HEK293T (cell line): Measurements from ENCODE around the gene SMYD5.

ENCODE experiments used
- CTCF ChIA-PET: fragments of 350-600 bp; formaldehyde crosslinking; extraction: SDS; loops from one replicate; lab custom pipeline; 2021; ENCODE audit warnings: antibody characterized with exemption, inconsistent platforms; lab: Yijun Ruan, JAX
- POLR2A ChIA-PET: fragments of 350-600 bp; formaldehyde crosslinking; extraction: SDS; loops from one replicate; lab custom pipeline; 2020; ENCODE audit warnings: antibody characterized with exemption, inconsistent platforms; lab: Yijun Ruan, JAX
- DNase-seq: peaks from one replicate; pipeline ENCODE4 v3.0.0; 2012; ENCODE audit warnings: mixed read lengths; ENCODE audit errors: extremely low spot score
- ARNT ChIP-seq: fragments of 450-650 bp; IDR thresholded peaks from 2 replicates; pipeline ENCODE4 v1.6.1; 2017; ENCODE audit warnings: mild to moderate bottlenecking
- BHLHE40 ChIP-seq: fragments of 450-650 bp; IDR thresholded peaks from 2 replicates; pipeline ENCODE4 v1.6.1; 2016; ENCODE audit warnings: mild to moderate bottlenecking, moderate library complexity, borderline replicate concordance
- CTBP1 ChIP-seq: fragments of 450-650 bp; IDR thresholded peaks from 2 replicates; pipeline ENCODE4 v1.6.1; 2016; ENCODE audit warnings: borderline replicate concordance
- ELF4 ChIP-seq: fragments of 450-650 bp; IDR thresholded peaks from 2 replicates; pipeline ENCODE4 v1.6.1; 2017; ENCODE audit warnings: antibody characterized with exemption
- FOXA1 ChIP-seq: fragments of 450-650 bp; IDR thresholded peaks from 2 replicates; pipeline ENCODE4 v1.6.1; 2016; ENCODE audit warnings: mild to moderate bottlenecking
- FOXK2 ChIP-seq: fragments of 450-650 bp; IDR thresholded peaks from 2 replicates; pipeline ENCODE4 v1.6.1; 2016; ENCODE audit warnings: mild to moderate bottlenecking
- FOXM1 ChIP-seq: fragments of 450-650 bp; IDR thresholded peaks from 2 replicates; pipeline ENCODE4 v1.6.1; 2017; ENCODE audit warnings: mild to moderate bottlenecking, borderline replicate concordance
- HDGF ChIP-seq: fragments of 450-650 bp; IDR thresholded peaks from 2 replicates; pipeline ENCODE4 v1.6.1; 2017; ENCODE audit warnings: antibody characterized with exemption, borderline replicate concordance
- L3MBTL2 ChIP-seq: fragments of 450-650 bp; conservative IDR thresholded peaks from 2 replicates; pipeline ENCODE4 v1.6.1; 2016; ENCODE audit warnings: mild to moderate bottlenecking
- LEF1 ChIP-seq: fragments of 450-650 bp; IDR thresholded peaks from 2 replicates; pipeline ENCODE4 v1.6.1; 2017; ENCODE audit warnings: mild to moderate bottlenecking, borderline replicate concordance
- NFRKB ChIP-seq: fragments of 450-650 bp; IDR thresholded peaks from 2 replicates; pipeline ENCODE4 v1.6.1; 2016; ENCODE audit warnings: mild to moderate bottlenecking, moderate library complexity
- SP1 ChIP-seq: fragments of 450-650 bp; IDR thresholded peaks from 2 replicates; pipeline ENCODE4 v1.6.1; 2017
- SUZ12 ChIP-seq: fragments of 450-650 bp; IDR thresholded peaks from 2 replicates; pipeline ENCODE4 v1.6.1; 2016; ENCODE audit warnings: mild to moderate bottlenecking
- TARDBP ChIP-seq: fragments of 450-650 bp; IDR thresholded peaks from 2 replicates; pipeline ENCODE4 v1.6.1; 2016
- ZNF384 ChIP-seq: fragments of 450-650 bp; IDR thresholded peaks from 2 replicates; pipeline ENCODE4 v1.6.1; 2016
- TF ChIP-seq, protein P1 (sequence below): fragments of 450-650 bp; IDR thresholded peaks from 2 replicates; pipeline ENCODE4 v1.6.1; 2016

SMYD5 gene

DNA sequence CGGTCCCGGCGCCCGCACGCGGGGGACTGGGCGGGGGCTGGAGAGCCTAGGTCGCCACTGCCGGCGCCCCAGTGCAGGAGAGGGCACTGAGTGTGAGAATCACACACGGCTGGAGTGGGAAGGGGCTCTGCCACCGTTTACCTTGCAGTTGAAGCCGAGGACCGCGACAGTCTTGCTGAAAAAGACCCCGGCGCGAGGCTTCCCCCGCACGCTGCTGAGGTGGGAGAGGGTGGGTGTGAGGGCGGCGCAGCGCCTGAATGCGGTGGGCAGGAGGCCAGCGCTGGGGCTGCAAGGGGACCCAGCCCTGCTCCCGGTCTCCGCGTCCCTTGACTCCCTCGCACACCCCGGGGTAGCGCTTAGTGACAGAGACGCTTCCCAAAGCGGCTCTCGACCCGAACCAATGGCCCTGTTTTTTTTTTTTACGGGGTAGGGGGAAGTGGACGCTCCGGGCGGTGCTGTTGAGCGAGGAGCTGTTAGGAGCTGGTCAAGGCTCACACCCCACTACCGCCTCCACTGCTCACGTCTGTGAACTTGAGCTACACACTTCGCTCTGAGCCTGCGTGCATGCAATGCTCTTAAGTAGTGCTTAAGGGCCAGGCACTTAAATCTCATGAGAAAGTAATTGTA lies 10.9 kb upstream of the SMYD5 start:
- no peak for DNase-seq
- TF ChIP-seq ZNF384, result no peak
- TF ChIP-seq HDGF, result no peak
- TF ChIP-seq TARDBP, result no peak
- no peak for TF ChIP-seq BHLHE40
- TF ChIP-seq, protein P1, sequence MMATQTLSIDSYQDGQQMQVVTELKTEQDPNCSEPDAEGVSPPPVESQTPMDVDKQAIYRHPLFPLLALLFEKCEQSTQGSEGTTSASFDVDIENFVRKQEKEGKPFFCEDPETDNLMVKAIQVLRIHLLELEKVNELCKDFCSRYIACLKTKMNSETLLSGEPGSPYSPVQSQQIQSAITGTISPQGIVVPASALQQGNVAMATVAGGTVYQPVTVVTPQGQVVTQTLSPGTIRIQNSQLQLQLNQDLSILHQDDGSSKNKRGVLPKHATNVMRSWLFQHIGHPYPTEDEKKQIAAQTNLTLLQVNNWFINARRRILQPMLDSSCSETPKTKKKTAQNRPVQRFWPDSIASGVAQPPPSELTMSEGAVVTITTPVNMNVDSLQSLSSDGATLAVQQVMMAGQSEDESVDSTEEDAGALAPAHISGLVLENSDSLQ, result no peak
- TF ChIP-seq NFRKB, result no peak
- TF ChIP-seq FOXA1, result no peak
- no peak for TF ChIP-seq ARNT
- TF ChIP-seq FOXK2, result no peak
- POLR2A ChIA-PET, result no interaction called here
- CTCF ChIA-PET, result no interaction called here

DNA sequence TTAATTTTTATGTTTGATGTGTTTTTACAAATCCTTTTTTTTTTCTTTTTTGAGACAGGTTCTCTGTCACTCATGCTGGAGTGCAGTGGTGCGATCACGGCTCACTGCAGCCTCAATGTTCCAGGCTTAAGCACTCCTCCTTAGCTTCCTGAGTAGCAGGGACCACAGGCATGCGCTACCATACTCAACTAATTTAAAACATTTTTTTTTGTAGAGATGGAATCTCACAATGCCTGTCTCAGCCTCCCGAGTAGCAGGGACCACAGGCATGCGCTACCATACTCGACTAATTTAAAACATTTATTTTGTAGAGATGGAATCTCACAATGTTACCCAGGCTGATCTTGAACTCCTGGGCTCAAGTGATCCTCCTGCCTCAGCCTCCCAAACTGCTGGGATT lies 8.4 kb upstream of the SMYD5 start:
- TF ChIP-seq NFRKB (no peak), ZNF384 (no peak), L3MBTL2 (no peak), FOXM1 (no peak)
- CTCF ChIA-PET, result no interaction called here
- DNase-seq, result no peak
- POLR2A ChIA-PET, result no interaction called here

DNA sequence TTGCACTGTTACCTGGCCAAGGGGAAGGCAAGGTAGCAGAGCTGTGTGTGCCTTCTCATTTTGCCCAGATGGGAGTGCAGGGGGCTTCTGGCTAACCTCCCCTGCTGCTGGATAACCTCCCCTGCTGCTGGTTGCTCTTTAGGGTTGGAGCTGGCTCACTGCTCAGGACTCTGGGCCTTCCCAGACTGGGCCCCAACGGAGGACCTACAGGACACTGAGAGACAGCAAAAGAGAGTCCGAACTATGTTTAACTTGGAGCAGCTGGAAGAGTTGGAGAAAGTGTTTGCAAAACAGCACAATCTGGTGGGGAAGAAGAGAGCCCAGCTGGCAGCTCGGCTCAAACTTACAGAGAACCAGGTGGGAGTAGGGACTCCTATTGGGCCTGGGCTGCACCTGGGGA lies 5.8 kb upstream of the SMYD5 start:
- no peak for DNase-seq
- POLR2A ChIA-PET, result no interaction called here
- CTCF ChIA-PET, result no interaction called here
- TF ChIP-seq ELF4 (no peak), SP1 (no peak), NFRKB (no peak), L3MBTL2 (no peak), FOXM1 (no peak), SUZ12 (no peak), FOXK2 (no peak), ARNT (no peak), HDGF (no peak), BHLHE40 (no peak), CTBP1 (no peak)

GRCh38 chr2:73210019-73210418 lies 4.0 kb upstream of the SMYD5 start:
- ChIA-PET POLR2A (interaction anchor here (4.7 kb wide), 1 partner anchor 24 kb away, joined by 38 read pairs; the partner anchor contains the start of genes CCT7 and PRADC1), CTCF (interaction anchor here (0.6 kb wide), 1 partner anchor 911 kb away, joined by 3 read pairs; no protein-coding TSS in a partner anchor)
- no peak for TF ChIP-seq SP1
- TF ChIP-seq BHLHE40, result no peak
- TF ChIP-seq SUZ12, result no peak
- TF ChIP-seq FOXK2, result no peak
- no peak for TF ChIP-seq ZNF384
- no peak for TF ChIP-seq HDGF
- no peak for TF ChIP-seq LEF1
- TF ChIP-seq ARNT, result no peak
- TF ChIP-seq TARDBP, result no peak
- no peak for TF ChIP-seq CTBP1
- DNase-seq, result no peak

GRCh38 chr2:73210696-73211095 lies 3.3 kb upstream of the SMYD5 start:
- CTCF ChIA-PET, result no interaction called here
- POLR2A ChIA-PET, result interaction anchor here (4.7 kb wide), 1 partner anchor 23 kb away, joined by 38 read pairs; the partner anchor contains the start of genes CCT7 and PRADC1
- DNase-seq, result no peak
- TF ChIP-seq HDGF (no peak), L3MBTL2 (no peak), ELF4 (no peak), ZNF384 (no peak), CTBP1 (no peak), NFRKB (no peak), BHLHE40 (no peak), FOXK2 (no peak), LEF1 (no peak), ARNT (no peak), FOXM1 (no peak), SUZ12 (no peak), TARDBP (no peak), FOXA1 (no peak), SP1 (no peak)
- TF ChIP-seq, protein P1, result no peak

DNA sequence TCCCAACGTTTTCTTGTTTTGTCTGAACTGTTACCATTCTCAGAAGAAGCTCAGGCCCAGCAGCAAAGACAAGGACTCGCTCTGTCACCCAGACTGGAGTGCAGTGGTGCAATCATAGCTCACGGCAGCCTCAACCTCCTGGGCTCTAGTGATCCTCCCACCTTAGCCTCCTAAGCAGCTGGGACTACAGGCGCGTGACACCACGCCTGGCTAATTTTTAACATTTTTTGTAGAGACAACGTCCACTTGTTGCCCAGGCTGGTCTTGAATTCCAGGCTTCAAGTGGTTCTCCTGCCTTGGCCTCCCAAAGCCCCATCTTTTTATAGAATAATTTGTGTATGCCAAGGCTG lies 2.0 kb upstream of the SMYD5 start:
- POLR2A ChIA-PET, result interaction anchor here (1.4 to 4.7 kb wide), 3 partner anchors 16 to 35 kb away, joined by 5 to 38 read pairs (median 7); partner anchors contain the start of genes CCT7 and PRADC1
- no peak for TF ChIP-seq SP1
- TF ChIP-seq LEF1, result no peak
- TF ChIP-seq HDGF, result no peak
- TF ChIP-seq ELF4, result no peak
- CTCF ChIA-PET, result interaction anchor here (0.6 to 2.2 kb wide), 10 partner anchors 11 to 319 kb away, joined by 3 to 13 read pairs (median 4); partner anchors contain the start of gene PRADC1
- DNase-seq, result no peak

- POLR2A ChIA-PET, result interaction anchor here (1.4 to 4.7 kb wide), 3 partner anchors 15 to 36 kb away, joined by 5 to 38 read pairs (median 7); partner anchors contain the start of genes CCT7 and PRADC1
- CTCF ChIA-PET, result interaction anchor here (0.7 to 2.2 kb wide), 10 partner anchors 10 to 320 kb away, joined by 3 to 13 read pairs (median 4); partner anchors contain the start of gene PRADC1
- DNase-seq, result peak; percentile 82
Observed at GRCh38 chr2:73212448-73213176, 1.4 kb upstream of the SMYD5 start.

More at GRCh38 chr2:73212448-73213176, 1.4 kb upstream of the SMYD5 start:
- TF ChIP-seq FOXM1, result no peak
- no peak for TF ChIP-seq SUZ12
- TF ChIP-seq NFRKB, result no peak
- no peak for TF ChIP-seq ARNT
- TF ChIP-seq ELF4, result no peak
- TF ChIP-seq, protein P1, result no peak
- TF ChIP-seq BHLHE40, result no peak
- TF ChIP-seq HDGF, result no peak
- TF ChIP-seq CTBP1, result no peak
- TF ChIP-seq ZNF384, result no peak
- no peak for TF ChIP-seq SP1
- TF ChIP-seq L3MBTL2, result no peak
- TF ChIP-seq LEF1, result no peak
- no peak for TF ChIP-seq FOXA1
- no peak for TF ChIP-seq FOXK2
- no peak for TF ChIP-seq TARDBP
